HFF-Myc (cell line): Measurements from ENCODE around the gene ADAMTSL1.

Experiments used
- DNase-seq: peaks from one replicate; pipeline ENCODE4 v3.0.0-alpha.2; 2011; ENCODE audit warnings: low read depth; ENCODE audit errors: extremely low read depth
- H3K4me3 ChIP-seq: replicated peaks from 2 replicates; pipeline ENCODE4 v1.5.1; 2011; ENCODE audit warnings: low read depth, mild to moderate bottlenecking, control low read depth, low read length
- TF ChIP-seq, protein P1 (sequence below): IDR thresholded peaks from 2 replicates; pipeline ENCODE4 v1.5.1; 2012; ENCODE audit warnings: mild to moderate bottlenecking, low read depth, low read length, control low read depth; ENCODE audit errors: missing control alignments

The ADAMTSL1 gene

DNA sequence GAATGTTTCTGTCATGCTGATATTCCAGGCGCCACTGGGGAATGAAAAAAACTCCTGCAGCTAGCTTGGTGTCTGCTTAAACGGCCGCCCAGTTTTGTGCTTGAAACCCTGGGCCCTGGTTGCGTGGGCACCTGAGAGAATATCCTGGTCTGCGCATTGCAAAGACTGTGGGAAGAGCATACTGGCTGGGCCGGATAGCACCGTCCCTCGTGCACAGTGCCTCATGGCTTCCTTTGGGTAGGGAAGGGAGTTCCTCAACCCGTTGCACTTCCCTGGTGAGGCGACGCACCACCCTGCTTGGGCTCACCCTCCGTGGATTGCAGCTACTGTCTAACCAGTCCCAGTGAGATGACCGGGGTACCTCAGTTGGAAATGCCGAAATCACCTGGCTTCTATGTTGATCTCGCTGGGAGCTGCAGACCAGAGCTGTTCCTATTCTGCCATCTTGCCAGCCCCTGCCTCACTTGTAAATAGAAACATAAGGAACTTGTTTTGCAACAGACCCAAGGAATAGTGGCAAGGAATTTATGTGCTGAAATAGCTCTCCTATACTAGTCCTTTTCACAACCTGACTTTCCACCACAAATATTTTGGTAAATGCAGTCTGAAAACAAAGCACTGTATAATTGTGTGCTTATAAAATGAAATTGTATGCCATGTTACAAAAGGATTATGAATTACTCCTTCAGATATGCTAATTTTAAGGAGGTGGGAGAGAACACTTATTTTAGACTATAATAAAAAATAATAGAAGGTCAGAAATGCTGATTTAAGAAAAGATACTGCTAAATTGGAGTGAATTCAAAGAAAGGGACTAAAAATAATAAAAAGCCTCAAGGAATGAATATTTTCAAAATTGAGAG lies 90.3 kb downstream of the ADAMTSL1 start:
- TF ChIP-seq, protein P1, sequence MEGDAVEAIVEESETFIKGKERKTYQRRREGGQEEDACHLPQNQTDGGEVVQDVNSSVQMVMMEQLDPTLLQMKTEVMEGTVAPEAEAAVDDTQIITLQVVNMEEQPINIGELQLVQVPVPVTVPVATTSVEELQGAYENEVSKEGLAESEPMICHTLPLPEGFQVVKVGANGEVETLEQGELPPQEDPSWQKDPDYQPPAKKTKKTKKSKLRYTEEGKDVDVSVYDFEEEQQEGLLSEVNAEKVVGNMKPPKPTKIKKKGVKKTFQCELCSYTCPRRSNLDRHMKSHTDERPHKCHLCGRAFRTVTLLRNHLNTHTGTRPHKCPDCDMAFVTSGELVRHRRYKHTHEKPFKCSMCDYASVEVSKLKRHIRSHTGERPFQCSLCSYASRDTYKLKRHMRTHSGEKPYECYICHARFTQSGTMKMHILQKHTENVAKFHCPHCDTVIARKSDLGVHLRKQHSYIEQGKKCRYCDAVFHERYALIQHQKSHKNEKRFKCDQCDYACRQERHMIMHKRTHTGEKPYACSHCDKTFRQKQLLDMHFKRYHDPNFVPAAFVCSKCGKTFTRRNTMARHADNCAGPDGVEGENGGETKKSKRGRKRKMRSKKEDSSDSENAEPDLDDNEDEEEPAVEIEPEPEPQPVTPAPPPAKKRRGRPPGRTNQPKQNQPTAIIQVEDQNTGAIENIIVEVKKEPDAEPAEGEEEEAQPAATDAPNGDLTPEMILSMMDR: no peak
- H3K4me3 ChIP-seq: no peak overlapping the region
- DNase-seq: no peak

DNA sequence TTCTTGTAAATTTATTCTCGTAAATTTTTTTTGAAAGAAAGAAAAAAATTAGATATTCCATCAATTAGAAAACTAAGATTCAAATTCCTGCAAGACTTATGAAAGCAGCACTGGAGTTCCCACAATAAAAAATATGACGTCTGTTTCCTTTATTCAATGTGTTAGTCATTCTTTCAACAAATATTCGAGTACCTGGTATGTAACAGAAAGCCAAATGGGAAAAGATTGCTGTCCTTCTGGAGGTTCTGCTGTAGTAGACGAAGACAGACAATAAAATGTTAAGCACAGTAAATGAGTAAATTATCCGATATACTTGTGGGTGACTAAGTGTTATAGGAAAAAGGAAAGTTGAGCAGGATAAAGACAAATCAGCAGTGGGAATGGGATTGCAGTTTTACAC lies 92.2 kb downstream of the ADAMTSL1 start:
- TF ChIP-seq, protein P1: no peak
- H3K4me3 ChIP-seq: no peak overlapping the region
- no peak for DNase-seq

DNA sequence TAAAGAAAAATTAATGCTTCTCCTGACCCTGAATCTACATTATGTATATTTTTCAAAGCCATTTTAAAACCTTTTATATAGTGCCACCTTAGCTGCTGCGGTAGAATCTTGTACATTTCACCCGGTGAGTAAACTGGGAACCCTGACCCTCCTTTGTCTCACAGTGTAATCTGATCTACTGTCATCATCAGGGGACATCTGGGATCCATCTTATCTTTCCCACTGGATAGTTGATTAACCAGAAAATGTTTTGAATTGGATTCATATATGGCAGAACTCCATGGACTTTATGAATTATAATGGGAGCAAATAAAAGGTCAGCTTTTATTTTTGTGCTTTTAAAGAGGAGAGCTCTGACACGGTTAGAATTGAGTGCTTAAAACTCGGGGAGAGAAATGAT lies 95.0 kb downstream of the ADAMTSL1 start:
- TF ChIP-seq, protein P1: no peak
- no peak overlapping the region for H3K4me3 ChIP-seq
- DNase-seq: peak; percentile 52

DNA sequence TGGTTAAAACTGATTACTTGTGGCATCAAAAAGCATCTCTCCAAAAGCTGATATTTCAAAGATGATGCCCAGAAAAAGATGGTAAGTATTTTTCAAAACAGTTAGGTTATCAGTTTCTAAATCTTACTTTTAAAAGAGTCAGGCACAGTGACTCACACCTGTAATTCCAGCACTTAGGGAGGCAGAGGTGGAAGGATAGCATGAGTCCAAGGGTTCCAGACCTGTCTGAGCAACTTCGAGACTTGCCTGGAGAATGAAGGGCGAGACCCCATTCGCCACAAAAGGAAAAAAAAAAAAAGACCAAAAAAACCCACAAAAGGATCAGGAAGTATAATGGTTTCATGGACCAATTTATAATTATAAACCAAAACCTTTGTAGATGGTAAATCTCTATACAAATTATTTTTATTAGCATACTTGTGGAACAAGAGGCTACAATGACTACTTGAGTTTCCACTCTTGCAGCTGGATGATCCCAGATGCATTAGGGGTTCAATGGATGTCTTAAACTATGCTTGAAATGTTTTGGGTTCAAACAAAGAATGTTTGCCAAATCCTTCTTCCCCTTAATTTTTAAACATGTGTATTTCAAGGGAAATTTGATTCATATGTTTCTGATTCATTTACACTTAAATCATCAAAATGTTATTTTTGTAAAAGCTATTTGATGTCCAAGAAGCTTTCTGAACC lies 96.1 kb downstream of the ADAMTSL1 start:
- no peak overlapping the region for H3K4me3 ChIP-seq
- TF ChIP-seq, protein P1: no peak
- peak; percentile 79 for DNase-seq

DNA sequence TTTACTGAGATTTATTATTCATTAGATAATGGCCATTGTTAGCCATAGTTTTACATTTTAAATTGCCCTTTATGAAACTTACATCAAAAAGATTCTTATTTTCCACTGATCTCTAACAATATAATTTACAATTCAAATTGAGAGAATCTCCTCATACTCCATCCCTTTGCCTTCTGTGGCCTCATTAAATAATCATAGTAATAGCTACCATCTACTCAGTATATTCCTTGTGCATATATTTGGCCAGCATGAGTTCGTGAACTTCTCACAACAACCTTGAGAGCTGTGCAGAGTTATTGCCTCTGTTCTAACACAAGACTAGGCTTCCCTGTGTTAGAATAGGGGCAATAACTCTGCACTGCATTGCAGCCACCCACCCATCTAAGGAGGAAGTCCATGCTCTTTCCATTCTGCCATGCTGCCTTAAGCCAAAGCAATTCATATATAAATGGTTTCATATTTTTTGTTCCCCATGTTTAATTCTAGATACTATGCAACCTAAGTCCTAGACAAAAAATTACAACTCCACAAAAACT lies 99.1 kb downstream of the ADAMTSL1 start:
- no peak overlapping the region for H3K4me3 ChIP-seq
- TF ChIP-seq, protein P1: no peak
- DNase-seq: no peak

DNA sequence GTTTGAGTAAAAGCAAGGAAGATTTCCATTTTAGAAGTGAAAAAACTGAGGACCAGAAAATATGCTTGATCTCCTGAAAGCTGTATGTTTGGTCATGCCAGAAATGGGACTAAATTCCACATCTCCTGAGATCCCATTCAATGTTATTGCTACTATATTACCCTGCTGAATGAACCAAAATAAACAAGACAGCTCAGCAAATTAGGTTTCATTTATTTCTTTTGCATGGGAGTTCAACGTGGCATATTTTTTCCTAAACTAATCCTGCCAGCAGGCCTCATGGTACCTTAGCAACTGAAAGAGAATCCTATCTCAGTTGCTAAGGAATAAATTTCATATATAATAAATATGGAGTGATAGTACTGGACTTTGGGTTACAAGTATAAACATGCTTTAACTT lies 101.7 kb downstream of the ADAMTSL1 start:
- no peak for DNase-seq
- TF ChIP-seq, protein P1: no peak
- no peak overlapping the region for H3K4me3 ChIP-seq
